Measurements from ENCODE around the gene GART. TPM values are rescaled to one million over a fixed set of nuclear protein-coding genes. Genes with fewer than 3 reads are reported as not detected.
"Not testable (repeated sequence)": the region's sequence is repeated elsewhere in the genome, so short reads cannot be mapped to it uniquely, and the experiment has no call there.

GART gene
- total and polyA plus RNA-seq, 4 experiments from 2014 or later: 56.1 to 85.1 (median 66.6) TPM

- Mint-ChIP-seq H3K36me3 (peaks cover 67 to 71% of the 10 kb centered on the region in 2 donors), H3K27ac (peak overlapping the region in 1 of 7 donors; percentile 39)
- H3K4me1 Mint-ChIP-seq; H3K4me3 Mint-ChIP-seq; DNase-seq; POLR2A ChIA-PET (ENCODE audit: partially characterized antibody); intact Hi-C loops (cut with micrococcal nuclease); H3K9me3 ChIP-seq (ENCODE audit: control insufficient read depth in 1 of 2, low read length in 2 of 2); H3K9me3 Mint-ChIP-seq; H3K4me1 ChIP-seq (ENCODE audit: insufficient read depth, low read length); H3K27me3 ChIP-seq (ENCODE audit: insufficient read depth, low read length); H3K27ac ChIP-seq (ENCODE audit: low read depth, low read length); H3K4me3 ChIP-seq (ENCODE audit: low read length in 2 of 2); H3K27me3 Mint-ChIP-seq: not testable (repeated sequence)
- H3K36me3 ChIP-seq (ENCODE audit: insufficient read depth, low read length): peaks cover 43% of the 10 kb centered on the region
- CTCF ChIA-PET (ENCODE audit: partially characterized antibody): interaction anchor here (1.5 kb wide), 1 partner anchor 99 kb away, joined by 4 read pairs; no protein-coding TSS in a partner anchor
Observed at GRCh38 chr21:33507003-33507402, 34.9 kb downstream of the GART start.

GRCh38 chr21:33505833-33506232, 36.1 kb downstream of the GART start:
- Histone ChIP-seq H3K4me1 (ENCODE audit: insufficient read depth, low read length) (no peaks in the 10 kb centered on the region), H3K9me3 (ENCODE audit: control insufficient read depth in 1 of 2, low read length in 2 of 2) (no peaks in the 10 kb centered on the region), H3K27me3 (ENCODE audit: insufficient read depth, low read length) (no peaks in the 10 kb centered on the region), H3K27ac (ENCODE audit: low read depth, low read length) (no peak overlapping the region), H3K36me3 (ENCODE audit: insufficient read depth, low read length) (peaks cover 34% of the 10 kb centered on the region), H3K4me3 (ENCODE audit: low read length in 2 of 2) (no peak overlapping the region)
- intact Hi-C loops (cut with micrococcal nuclease): no loop called here
- no peak for DNase-seq
- no peak overlapping the region for H3K4me3 Mint-ChIP-seq
- peaks cover 0 to 4% (median 0%) of the 10 kb centered on the region in 8 donors for H3K9me3 Mint-ChIP-seq
- no peaks in the 10 kb centered on the region for H3K27me3 Mint-ChIP-seq
- POLR2A ChIA-PET (ENCODE audit: partially characterized antibody): interaction anchor here (0.6 kb wide), 1 partner anchor 124 kb away, joined by 3 read pairs; no protein-coding TSS in a partner anchor
- peaks cover 0 to 1% (median 0%) of the 10 kb centered on the region in 4 donors for H3K4me1 Mint-ChIP-seq
- peak overlapping the region in 1 of 7 donors; percentile 60 for H3K27ac Mint-ChIP-seq
- H3K36me3 Mint-ChIP-seq: peaks cover 57 to 62% of the 10 kb centered on the region in 2 donors
- CTCF ChIA-PET (ENCODE audit: partially characterized antibody): interaction anchor here (1.5 kb wide), 1 partner anchor 100 kb away, joined by 4 read pairs; no protein-coding TSS in a partner anchor

GRCh38 chr21:33496345-33496744, 45.6 kb downstream of the GART start:
- CTCF ChIA-PET (ENCODE audit: partially characterized antibody): no interaction called here
- H3K27ac Mint-ChIP-seq: peak overlapping the region in 1 of 7 donors; percentile 23

GRCh38 chr21:33495743-33496142, 46.2 kb downstream of the GART start:
- Histone ChIP-seq H3K27ac (ENCODE audit: low read depth, low read length) (no peak overlapping the region), H3K36me3 (ENCODE audit: insufficient read depth, low read length) (no peaks in the 10 kb centered on the region), H3K9me3 (ENCODE audit: control insufficient read depth in 1 of 2, low read length in 2 of 2) (no peaks in the 10 kb centered on the region), H3K4me1 (ENCODE audit: insufficient read depth, low read length) (peaks cover 4% of the 10 kb centered on the region), H3K27me3 (ENCODE audit: insufficient read depth, low read length) (no peaks in the 10 kb centered on the region), H3K4me3 (ENCODE audit: low read length in 2 of 2) (no peak overlapping the region)
- intact Hi-C loops (cut with micrococcal nuclease): no loop called here
- Mint-ChIP-seq H3K4me1 (peaks cover 6 to 12% (median 9%) of the 10 kb centered on the region in 4 donors), H3K9me3 (peaks cover 0 to 2% (median 0%) of the 10 kb centered on the region in 8 donors), H3K4me3 (no peak overlapping the region), H3K36me3 (no peaks in the 10 kb centered on the region), H3K27me3 (peaks cover 0 to 4% of the 10 kb centered on the region in 2 donors), H3K27ac (no peak overlapping the region)
- CTCF ChIA-PET (ENCODE audit: partially characterized antibody): no interaction called here
- POLR2A ChIA-PET (ENCODE audit: partially characterized antibody): interaction anchor here (2.8 kb wide), 1 partner anchor 16 kb away, joined by 16 read pairs; the partner anchor contains the start of gene TMEM50B
- DNase-seq: no peak

More at GRCh38 chr21:33496345-33496744, 45.6 kb downstream of the GART start:
- H3K9me3 ChIP-seq (ENCODE audit: control insufficient read depth in 1 of 2, low read length in 2 of 2): no peaks in the 10 kb centered on the region
- no peaks in the 10 kb centered on the region for H3K27me3 ChIP-seq (ENCODE audit: insufficient read depth, low read length)
- Mint-ChIP-seq H3K4me3 (no peak overlapping the region), H3K9me3 (peaks cover 0 to 2% (median 0%) of the 10 kb centered on the region in 8 donors), H3K4me1 (peaks cover 4 to 7% (median 6%) of the 10 kb centered on the region in 4 donors), H3K27me3 (peaks cover 0 to 4% of the 10 kb centered on the region in 2 donors), H3K36me3 (no peaks in the 10 kb centered on the region)
- H3K27ac ChIP-seq (ENCODE audit: low read depth, low read length): no peak overlapping the region
- no peaks in the 10 kb centered on the region for H3K36me3 ChIP-seq (ENCODE audit: insufficient read depth, low read length)
- H3K4me3 ChIP-seq (ENCODE audit: low read length in 2 of 2): no peak overlapping the region
- no peak for DNase-seq
- intact Hi-C loops (cut with micrococcal nuclease): no loop called here
- POLR2A ChIA-PET (ENCODE audit: partially characterized antibody): interaction anchor here (2.8 kb wide), 1 partner anchor 16 kb away, joined by 16 read pairs; the partner anchor contains the start of gene TMEM50B
- peaks cover 4% of the 10 kb centered on the region for H3K4me1 ChIP-seq (ENCODE audit: insufficient read depth, low read length)

- intact Hi-C loops (cut with micrococcal nuclease): no loop called here
- Mint-ChIP-seq H3K4me3 (peak overlapping the region in 1 of 8 donors; percentile 29), H3K36me3 (no peaks in the 10 kb centered on the region), H3K4me1 (peaks cover 7 to 14% (median 11%) of the 10 kb centered on the region in 4 donors), H3K27ac (peak overlapping the region in 1 of 7 donors; percentile 66), H3K9me3 (peaks cover 0 to 2% (median 0%) of the 10 kb centered on the region in 8 donors), H3K27me3 (peaks cover 0 to 4% of the 10 kb centered on the region in 2 donors)
- POLR2A ChIA-PET (ENCODE audit: partially characterized antibody): no interaction called here
- Histone ChIP-seq H3K27ac (ENCODE audit: low read depth, low read length) (no peak overlapping the region), H3K27me3 (ENCODE audit: insufficient read depth, low read length) (no peaks in the 10 kb centered on the region), H3K4me1 (ENCODE audit: insufficient read depth, low read length) (peaks cover 4% of the 10 kb centered on the region), H3K9me3 (ENCODE audit: control insufficient read depth in 1 of 2, low read length in 2 of 2) (no peaks in the 10 kb centered on the region), H3K4me3 (ENCODE audit: low read length in 2 of 2) (no peak overlapping the region), H3K36me3 (ENCODE audit: insufficient read depth, low read length) (no peaks in the 10 kb centered on the region)
- DNase-seq: no peak
- CTCF ChIA-PET (ENCODE audit: partially characterized antibody): interaction anchor here (0.7 kb wide), 1 partner anchor 63 kb away, joined by 3 read pairs; no protein-coding TSS in a partner anchor
Observed at GRCh38 chr21:33493756-33494155, 48.2 kb downstream of the GART start.

- Mint-ChIP-seq H3K9me3 (peaks cover 0 to 2% (median 0%) of the 10 kb centered on the region in 8 donors), H3K36me3 (no peaks in the 10 kb centered on the region), H3K4me3 (peak overlapping the region in 4 of 8 donors; percentile 12 to 59 (median 46)), H3K27me3 (peaks cover 0 to 4% of the 10 kb centered on the region in 2 donors), H3K4me1 (peaks cover 7 to 14% (median 11%) of the 10 kb centered on the region in 4 donors), H3K27ac (no peak overlapping the region)
- Histone ChIP-seq H3K27ac (ENCODE audit: low read depth, low read length) (no peak overlapping the region), H3K9me3 (ENCODE audit: control insufficient read depth in 1 of 2, low read length in 2 of 2) (no peaks in the 10 kb centered on the region), H3K36me3 (ENCODE audit: insufficient read depth, low read length) (no peaks in the 10 kb centered on the region), H3K27me3 (ENCODE audit: insufficient read depth, low read length) (no peaks in the 10 kb centered on the region), H3K4me3 (ENCODE audit: low read length in 2 of 2) (no peak overlapping the region), H3K4me1 (ENCODE audit: insufficient read depth, low read length) (peaks cover 4% of the 10 kb centered on the region)
- POLR2A ChIA-PET (ENCODE audit: partially characterized antibody): interaction anchor here (5.0 kb wide), 1 partner anchor 12 kb away, joined by 142 read pairs; the partner anchor contains the start of gene TMEM50B
- no peak for DNase-seq
- CTCF ChIA-PET (ENCODE audit: partially characterized antibody): no interaction called here
- intact Hi-C loops (cut with micrococcal nuclease): no loop called here
Observed at GRCh38 chr21:33492571-33492970, 49.3 kb downstream of the GART start.

- H3K4me1 Mint-ChIP-seq: peaks cover 7 to 14% (median 11%) of the 10 kb centered on the region in 4 donors
- no peaks in the 10 kb centered on the region for H3K27me3 ChIP-seq (ENCODE audit: insufficient read depth, low read length)
- peaks cover 4% of the 10 kb centered on the region for H3K4me1 ChIP-seq (ENCODE audit: insufficient read depth, low read length)
- H3K36me3 Mint-ChIP-seq: no peaks in the 10 kb centered on the region
- peak within 1 kb of the TSS; percentile 83 to 99 (median 94) for H3K4me3 Mint-ChIP-seq
- peak within 1 kb of the TSS; percentile 76 to 88 for H3K4me3 ChIP-seq (ENCODE audit: low read length in 2 of 2)
- peak within 1 kb of the TSS; percentile 74 to 98 (median 95) for H3K27ac Mint-ChIP-seq
- H3K36me3 ChIP-seq (ENCODE audit: insufficient read depth, low read length): no peaks in the 10 kb centered on the region
- ChIA-PET CTCF (ENCODE audit: partially characterized antibody) (interaction anchor here (0.6 to 1.6 kb wide), 5 partner anchors 12 to 720 kb away, joined by 3 to 21 read pairs (median 4); partner anchors contain the start of genes PAXBP1 and TMEM50B), POLR2A (ENCODE audit: partially characterized antibody) (interaction anchor here (0.8 to 5.0 kb wide), 8 partner anchors 11 to 719 kb away, joined by 3 to 142 read pairs (median 5); partner anchors contain the start of genes DONSON, GART, IFNAR1 and SON)
- DNase-seq: peak; percentile 92 to 97 (median 94)
- peaks cover 0 to 2% (median 0%) of the 10 kb centered on the region in 8 donors for H3K9me3 Mint-ChIP-seq
- intact Hi-C loops (cut with micrococcal nuclease): loop anchor here (1.0 kb wide), 4 partner anchors 11 to 763 kb away; partner anchors contain the start of genes CRYZL1, GART and SYNJ1
- no peaks in the 10 kb centered on the region for H3K9me3 ChIP-seq (ENCODE audit: control insufficient read depth in 1 of 2, low read length in 2 of 2)
- H3K27ac ChIP-seq (ENCODE audit: low read depth, low read length): peak within 1 kb of the TSS; percentile 64
- peaks cover 0 to 4% of the 10 kb centered on the region in 2 donors for H3K27me3 Mint-ChIP-seq
Observed at GRCh38 chr21:33491373-33492102, 50.4 kb downstream of the GART start, which contains the start of gene DNAJC28. Gene DNAJC28, minus strand, starts transcription at chr21:33491716. Its CDS starts 2,323 bp downstream, at chr21:33489393.

Data from CD4-positive, alpha-beta memory T cell (primary cell).